ENCODE data around the gene SART3. TPM values are rescaled to one million over a fixed set of nuclear protein-coding genes. Genes with fewer than 3 reads are reported as not detected.

The SART3 gene
- total RNA-seq, 4 donors from 2014 or later: 37.7 to 87.8 (median 60.4) TPM

DNA sequence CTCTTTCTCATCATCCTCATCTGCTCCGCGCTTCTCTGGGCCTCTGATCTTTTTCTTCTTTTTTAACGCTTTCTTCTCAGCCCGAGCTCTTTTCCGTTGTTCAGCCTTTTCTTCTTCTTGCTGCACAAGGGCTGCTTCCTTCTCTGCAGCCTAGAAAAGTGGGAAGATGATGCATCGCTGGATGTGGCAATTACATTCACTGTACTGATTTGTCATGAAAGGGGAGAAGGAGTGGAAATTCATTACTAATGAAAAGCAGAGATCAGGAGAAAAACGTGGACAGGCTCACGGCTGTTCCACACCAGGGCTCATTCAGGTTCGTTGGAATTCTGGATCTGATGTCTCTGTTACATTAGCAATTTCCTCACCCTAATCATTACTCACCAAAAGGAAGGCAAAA is 30.8 kb downstream of the SART3 start:
- no peak for ATAC-seq (ENCODE audit: low FRiP score)
- TF ChIP-seq, protein P1, sequence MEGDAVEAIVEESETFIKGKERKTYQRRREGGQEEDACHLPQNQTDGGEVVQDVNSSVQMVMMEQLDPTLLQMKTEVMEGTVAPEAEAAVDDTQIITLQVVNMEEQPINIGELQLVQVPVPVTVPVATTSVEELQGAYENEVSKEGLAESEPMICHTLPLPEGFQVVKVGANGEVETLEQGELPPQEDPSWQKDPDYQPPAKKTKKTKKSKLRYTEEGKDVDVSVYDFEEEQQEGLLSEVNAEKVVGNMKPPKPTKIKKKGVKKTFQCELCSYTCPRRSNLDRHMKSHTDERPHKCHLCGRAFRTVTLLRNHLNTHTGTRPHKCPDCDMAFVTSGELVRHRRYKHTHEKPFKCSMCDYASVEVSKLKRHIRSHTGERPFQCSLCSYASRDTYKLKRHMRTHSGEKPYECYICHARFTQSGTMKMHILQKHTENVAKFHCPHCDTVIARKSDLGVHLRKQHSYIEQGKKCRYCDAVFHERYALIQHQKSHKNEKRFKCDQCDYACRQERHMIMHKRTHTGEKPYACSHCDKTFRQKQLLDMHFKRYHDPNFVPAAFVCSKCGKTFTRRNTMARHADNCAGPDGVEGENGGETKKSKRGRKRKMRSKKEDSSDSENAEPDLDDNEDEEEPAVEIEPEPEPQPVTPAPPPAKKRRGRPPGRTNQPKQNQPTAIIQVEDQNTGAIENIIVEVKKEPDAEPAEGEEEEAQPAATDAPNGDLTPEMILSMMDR (IDR thresholded peaks at IDR 0.05): no peak
- no peak for DNase-seq (ENCODE audit: low spot score)

GRCh38 chr12:108527166-108527496 is 33.8 kb downstream of the SART3 start:
- ATAC-seq (ENCODE audit: low FRiP score) (no peak), DNase-seq (ENCODE audit: low spot score) (no peak)
- TF ChIP-seq, protein P1 (IDR thresholded peaks at IDR 0.05): no peak

- TF ChIP-seq, protein P1 (IDR thresholded peaks at IDR 0.05): no peak
- DNase-seq (ENCODE audit: low spot score) (no peak), ATAC-seq (ENCODE audit: low FRiP score) (no peak)
These were observed 34.3 kb downstream of the SART3 start for GRCh38 chr12:108526482-108527165.

DNA sequence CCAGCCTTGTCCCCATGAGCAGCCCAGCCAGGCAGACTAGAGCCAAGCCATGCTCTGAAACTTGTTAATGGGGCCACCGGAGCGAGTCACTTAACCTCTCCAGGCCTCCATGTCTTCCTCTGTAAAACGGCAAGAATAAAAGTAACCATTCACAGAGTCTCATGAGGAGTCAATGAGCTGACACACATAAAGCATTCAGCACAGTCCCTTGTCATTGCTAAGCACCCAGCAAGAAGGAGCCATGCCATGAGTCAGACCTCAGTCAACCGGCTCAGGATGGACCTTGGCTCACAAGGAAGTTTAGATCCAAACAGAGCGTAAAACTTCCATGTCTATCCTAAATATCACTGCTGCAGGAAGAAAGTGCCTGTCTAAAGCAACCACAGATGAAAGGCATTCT is 35.3 kb downstream of the SART3 start:
- no peak for DNase-seq (ENCODE audit: low spot score)

DNA sequence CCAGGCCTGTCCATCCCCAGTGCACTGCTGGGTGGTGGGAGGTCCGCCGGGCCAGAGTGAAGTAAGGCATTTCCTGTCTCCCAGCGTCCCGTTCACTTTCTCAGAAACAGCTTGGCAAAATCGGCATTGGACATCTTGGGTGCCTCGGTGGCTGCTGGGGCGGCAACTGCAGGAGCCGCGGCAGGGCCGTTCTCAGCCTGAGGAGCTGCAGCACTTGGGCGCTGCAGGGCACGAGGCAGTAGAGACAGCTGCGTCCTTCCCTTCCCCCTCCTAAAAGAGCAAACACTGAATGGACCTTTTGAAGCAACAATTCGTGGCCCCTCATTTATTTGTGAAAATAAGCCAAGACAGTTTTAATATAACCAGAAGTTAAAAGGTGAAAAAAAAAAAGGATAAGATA is 37.6 kb downstream of the SART3 start:
- ATAC-seq (ENCODE audit: low FRiP score) (no peak), DNase-seq (ENCODE audit: low spot score) (no peak)
- TF ChIP-seq, protein P1 (IDR thresholded peaks at IDR 0.05): no peak

More for the DNA sequence above, 35.3 kb downstream of the SART3 start:
- ATAC-seq (ENCODE audit: low FRiP score): no peak
- TF ChIP-seq, protein P1 (IDR thresholded peaks at IDR 0.05): no peak

DNA sequence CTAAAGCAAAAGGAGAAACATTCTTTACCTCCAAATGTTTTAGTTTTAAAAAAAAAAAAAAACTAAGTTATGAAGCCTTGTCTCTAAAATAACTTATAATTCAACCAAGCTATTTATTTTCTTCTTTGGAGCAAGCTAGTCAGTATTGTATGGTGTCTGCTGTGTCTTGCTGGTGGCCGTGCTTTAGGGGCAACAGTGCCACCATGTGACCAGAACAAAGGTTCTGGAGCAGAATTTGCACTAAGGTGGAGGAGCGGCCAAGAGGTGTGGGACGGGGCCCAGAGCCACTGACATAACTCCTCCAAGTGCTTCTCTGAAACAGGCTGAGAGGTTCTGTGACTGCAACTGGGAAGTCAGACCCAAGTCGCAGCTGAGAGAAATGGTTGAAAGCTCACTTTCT is 41.4 kb downstream of the SART3 start:
- ATAC-seq (ENCODE audit: low FRiP score): no peak
- TF ChIP-seq, protein P1 (IDR thresholded peaks at IDR 0.05): no peak
- DNase-seq (ENCODE audit: low spot score): no peak

DNA sequence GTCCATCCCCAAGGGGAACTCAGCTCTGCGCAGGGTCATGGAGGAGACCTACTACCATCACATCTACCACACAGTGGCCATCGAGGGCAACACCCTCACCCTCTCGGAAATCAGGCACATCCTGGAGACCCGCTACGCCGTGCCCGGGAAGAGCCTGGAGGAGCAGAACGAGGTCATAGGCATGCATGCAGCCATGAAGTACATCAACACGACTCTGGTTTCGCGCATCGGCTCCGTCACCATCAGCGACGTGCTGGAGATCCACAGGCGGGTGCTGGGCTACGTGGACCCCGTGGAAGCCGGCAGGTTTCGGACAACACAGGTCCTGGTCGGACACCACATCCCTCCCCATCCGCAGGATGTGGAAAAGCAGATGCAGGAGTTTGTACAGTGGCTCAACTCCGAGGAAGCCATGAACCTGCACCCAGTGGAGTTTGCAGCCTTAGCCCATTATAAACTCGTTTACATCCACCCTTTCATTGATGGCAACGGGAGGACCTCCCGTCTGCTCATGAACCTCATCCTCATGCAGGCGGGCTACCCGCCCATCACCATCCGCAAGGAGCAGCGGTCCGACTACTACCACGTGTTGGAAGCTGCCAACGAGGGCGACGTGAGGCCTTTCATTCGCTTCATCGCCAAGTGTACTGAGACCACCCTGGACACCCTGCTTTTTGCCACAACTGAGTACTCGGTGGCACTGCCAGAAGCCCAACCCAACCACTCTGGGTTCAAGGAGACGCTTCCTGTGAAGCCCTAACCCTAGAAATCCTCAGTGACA is 42.1 kb downstream of the SART3 start:
- TF ChIP-seq, protein P1 (IDR thresholded peaks at IDR 0.05): no peak
- no peak for DNase-seq (ENCODE audit: low spot score)
- ATAC-seq (ENCODE audit: low FRiP score): no peak
